Mucosa of rectum (tissue), 2 donors: ENCODE data around the gene TMC4.
"Not testable (repeated sequence)": the region's sequence is repeated elsewhere in the genome, so short reads cannot be mapped to it uniquely, and the experiment has no call there.

Experiments
- H3K27ac ChIP-seq, 2 donors: one replicate each; pipeline ENCODE4 v1.7.0; 2013; ENCODE audit warnings: inconsistent platforms in 2 of 2, low read depth in 2 of 2, low read length in 2 of 2
- H3K27me3 ChIP-seq, 2 donors: one replicate each; pipeline ENCODE4 v1.7.0; 2013; ENCODE audit warnings: low read length in 2 of 2; ENCODE audit not compliant: control insufficient read depth in 2 of 2, insufficient read depth in 2 of 2
- H3K36me3 ChIP-seq, 2 donors: one replicate each; pipeline ENCODE4 v1.7.0; 2013; ENCODE audit warnings: low read length in 2 of 2; ENCODE audit not compliant: control insufficient read depth in 2 of 2, insufficient read depth in 2 of 2
- H3K4me1 ChIP-seq, 2 donors: one replicate each; pipeline ENCODE4 v1.7.0; 2013; ENCODE audit warnings: low read length in 2 of 2, mild to moderate bottlenecking in 1 of 2; ENCODE audit not compliant: control insufficient read depth in 2 of 2, insufficient read depth in 2 of 2
- H3K4me3 ChIP-seq, 2 donors: one replicate each; pipeline ENCODE4 v1.7.0; 2013; ENCODE audit warnings: low read length in 2 of 2
- H3K9ac ChIP-seq, 2 donors: one replicate each; pipeline ENCODE4 v1.7.0; 2013; ENCODE audit warnings: low read length in 2 of 2, low read depth in 1 of 2, mild to moderate bottlenecking in 1 of 2
- H3K9me3 ChIP-seq, 2 donors: one replicate each; pipeline ENCODE4 v1.7.0; 2013; ENCODE audit warnings: low read length in 2 of 2; ENCODE audit not compliant: control insufficient read depth in 2 of 2
- donor health status: healthy.
- donor health status: Normal muscosa, but diverticular disease.

The TMC4 gene

DNA sequence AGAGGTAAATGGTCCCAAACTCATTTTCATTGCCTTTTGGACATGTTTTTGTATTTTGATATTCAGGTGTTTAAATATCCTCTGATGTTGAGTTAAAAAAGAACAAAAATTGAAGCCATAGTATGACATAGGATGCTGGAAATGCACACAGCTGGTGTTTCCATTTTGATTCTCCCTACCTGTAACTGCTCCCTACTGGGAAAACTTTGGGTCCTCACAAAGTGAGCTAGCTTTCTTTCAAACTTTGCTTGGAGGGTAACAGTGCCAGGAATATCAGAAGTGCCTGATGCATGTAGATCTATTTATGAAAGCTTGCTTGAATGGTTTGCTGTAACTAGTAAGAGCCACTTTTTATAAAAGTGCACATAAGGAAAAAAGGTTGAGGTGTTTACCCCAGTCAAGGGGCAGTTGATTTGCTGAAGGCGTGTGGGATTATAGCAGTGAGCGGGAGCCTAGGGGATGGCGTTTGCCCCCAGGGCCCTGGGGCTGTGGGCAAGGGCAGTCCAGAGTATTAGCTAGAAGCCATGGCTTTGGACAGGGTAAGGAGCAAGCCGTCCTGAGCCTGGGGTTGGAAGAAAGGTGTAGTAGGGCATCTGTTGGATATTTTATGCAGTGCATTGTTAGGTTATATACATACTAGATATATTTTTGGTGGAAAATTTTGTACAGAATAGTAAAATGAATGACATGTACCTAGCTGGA is 32.0 kb upstream of the TMC4 start:
- peaks cover 45 to 68% of the 10 kb centered on the region in 2 donors for H3K4me1 ChIP-seq
- H3K27me3 ChIP-seq = no peaks in the 10 kb centered on the region
- peaks cover 38 to 67% of the 10 kb centered on the region in 2 donors for H3K36me3 ChIP-seq
- H3K9me3 ChIP-seq = no peaks in the 10 kb centered on the region
- peak overlapping the region in 1 of 2 donors; percentile 34 for H3K9ac ChIP-seq
- no peak overlapping the region for H3K27ac ChIP-seq
- no peak overlapping the region for H3K4me3 ChIP-seq

DNA sequence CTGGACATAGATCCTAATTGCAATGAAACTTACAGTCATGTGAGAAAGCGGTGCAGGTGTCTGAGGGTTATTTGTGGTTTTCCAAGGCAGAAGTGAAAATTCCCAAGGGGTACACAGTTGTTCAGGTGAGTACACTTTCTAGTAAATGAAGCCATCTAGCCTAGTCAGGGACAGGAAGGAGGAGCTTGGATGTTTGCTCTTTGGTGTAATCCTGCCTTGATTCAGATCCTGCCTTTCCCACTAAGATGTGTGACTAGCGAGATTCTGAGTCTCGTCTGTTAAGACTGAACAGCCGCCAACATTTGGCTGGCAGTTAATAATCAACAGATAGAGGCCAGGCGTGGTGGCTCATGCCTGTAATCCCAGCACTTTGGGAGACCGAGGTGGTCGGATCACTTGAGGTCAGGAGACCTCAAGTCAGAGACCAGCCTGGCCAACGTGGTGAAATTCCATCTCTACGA is 30.2 kb upstream of the TMC4 start:
- Histone ChIP-seq H3K4me1 (peaks cover 30 to 50% of the 10 kb centered on the region in 2 donors), H3K27ac (no peak overlapping the region), H3K36me3 (peaks cover 38 to 63% of the 10 kb centered on the region in 2 donors), H3K4me3 (peak overlapping the region in 1 of 2 donors; percentile 92), H3K27me3 (no peaks in the 10 kb centered on the region), H3K9me3 (no peaks in the 10 kb centered on the region), H3K9ac (peak overlapping the region; percentile 14 to 23)

DNA sequence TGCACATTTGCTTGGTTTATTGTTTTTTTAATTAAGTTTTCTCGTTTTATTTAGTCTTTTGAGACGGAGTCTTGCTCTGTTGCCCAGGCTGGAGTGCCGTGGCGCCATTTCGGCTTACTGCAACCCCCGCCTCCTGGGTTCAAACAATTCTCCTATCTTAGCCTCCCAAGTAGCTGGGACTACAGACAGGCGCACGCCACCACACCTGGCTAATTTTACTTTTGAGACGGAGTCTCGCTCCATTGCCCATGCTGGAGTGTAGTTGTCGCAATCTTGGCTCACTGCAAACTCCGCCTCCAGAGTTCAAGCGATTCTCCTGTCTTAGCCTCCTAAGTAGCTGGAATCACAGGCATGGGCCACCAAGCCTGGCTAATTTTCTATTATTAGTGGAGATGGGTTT is 29.0 kb upstream of the TMC4 start:
- H3K4me3 ChIP-seq = peak overlapping the region; percentile 92
- H3K9me3 ChIP-seq = no peaks in the 10 kb centered on the region
- H3K27ac ChIP-seq = no peak overlapping the region
- peak overlapping the region; percentile 85 to 95 for H3K9ac ChIP-seq
- H3K4me1 ChIP-seq = peaks cover 28 to 40% of the 10 kb centered on the region in 2 donors
- peaks cover 31 to 53% of the 10 kb centered on the region in 2 donors for H3K36me3 ChIP-seq
- no peaks in the 10 kb centered on the region for H3K27me3 ChIP-seq

DNA sequence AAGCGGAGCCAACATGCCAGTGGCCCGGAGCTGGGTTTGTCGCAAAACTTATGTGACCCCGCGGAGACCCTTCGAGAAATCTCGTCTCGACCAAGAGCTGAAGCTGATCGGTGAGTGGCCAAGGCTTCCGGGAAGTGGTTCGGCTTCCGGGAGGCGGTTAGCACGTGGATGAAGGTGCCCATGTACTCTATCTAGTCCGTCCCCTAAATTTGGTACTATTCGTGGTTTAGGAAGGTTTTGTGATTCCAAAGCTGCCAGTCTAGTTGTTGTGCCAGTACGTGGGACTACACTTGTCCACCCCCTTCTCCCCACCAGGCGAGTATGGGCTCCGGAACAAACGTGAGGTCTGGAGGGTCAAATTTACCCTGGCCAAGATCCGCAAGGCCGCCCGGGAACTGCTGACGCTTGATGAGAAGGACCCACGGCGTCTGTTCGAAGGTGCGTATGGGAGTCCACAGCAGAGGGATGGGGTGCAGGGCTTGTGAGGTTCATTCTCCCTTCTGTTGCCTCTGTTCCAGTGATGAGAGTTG is 28.3 kb upstream of the TMC4 start:
- Histone ChIP-seq H3K27me3 (no peaks in the 10 kb centered on the region), H3K9ac (peak overlapping the region; percentile 85 to 95), H3K27ac (peak overlapping the region; percentile 96 to 97), H3K9me3 (no peaks in the 10 kb centered on the region), H3K4me3 (peak overlapping the region; percentile 92), H3K36me3 (peaks cover 24 to 46% of the 10 kb centered on the region in 2 donors), H3K4me1 (peaks cover 26 to 33% of the 10 kb centered on the region in 2 donors)

DNA sequence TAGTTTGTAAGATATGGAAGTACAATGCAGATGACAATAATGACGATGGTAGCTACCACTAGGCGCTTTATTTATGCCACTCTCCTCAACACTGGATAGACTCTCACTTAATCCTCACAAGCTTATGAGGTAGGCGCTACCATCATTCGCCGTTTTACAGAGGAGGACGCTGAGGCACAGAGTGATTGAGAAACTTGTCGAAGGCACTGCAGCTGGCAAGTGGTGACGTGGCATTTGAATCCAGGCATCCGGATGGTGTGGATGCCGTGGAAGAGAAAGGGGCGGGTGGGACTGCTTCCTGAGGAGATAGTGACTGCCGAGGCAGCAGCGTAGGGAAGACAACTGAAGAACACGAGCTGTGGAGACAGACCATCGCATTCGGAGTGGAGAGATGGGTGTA is 26.4 kb upstream of the TMC4 start:
- Histone ChIP-seq H3K27ac (no peak overlapping the region), H3K9ac (no peak overlapping the region), H3K27me3 (no peaks in the 10 kb centered on the region), H3K4me1 (peaks cover 21 to 23% of the 10 kb centered on the region in 2 donors), H3K36me3 (peaks cover 12 to 30% of the 10 kb centered on the region in 2 donors), H3K9me3 (no peaks in the 10 kb centered on the region), H3K4me3 (no peak overlapping the region)

DNA sequence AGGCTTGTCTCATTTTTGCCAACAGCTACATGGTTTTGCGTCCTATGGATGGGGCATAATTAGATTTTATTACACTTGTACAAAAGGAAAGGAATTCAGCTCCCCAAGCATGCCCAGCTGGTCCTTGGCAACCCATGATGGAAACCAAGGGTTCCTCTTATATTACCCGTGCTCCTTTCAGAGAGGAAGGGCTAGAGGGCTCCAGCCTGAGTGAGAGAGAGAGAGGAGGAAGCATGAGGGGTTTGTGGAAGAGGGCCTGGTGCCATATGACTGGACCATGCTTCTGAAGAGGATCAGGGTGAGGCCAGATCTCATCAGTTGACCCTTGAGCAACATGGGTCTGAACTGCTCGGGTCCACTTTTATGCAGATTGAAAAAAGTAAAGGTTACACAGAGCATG is 24.2 kb upstream of the TMC4 start:
- Histone ChIP-seq H3K36me3 (peaks cover 12 to 29% of the 10 kb centered on the region in 2 donors), H3K4me3 (no peak overlapping the region), H3K27ac (no peak overlapping the region), H3K4me1 (peaks cover 10 to 14% of the 10 kb centered on the region in 2 donors), H3K9me3 (no peaks in the 10 kb centered on the region), H3K9ac (no peak overlapping the region), H3K27me3 (no peaks in the 10 kb centered on the region)

DNA sequence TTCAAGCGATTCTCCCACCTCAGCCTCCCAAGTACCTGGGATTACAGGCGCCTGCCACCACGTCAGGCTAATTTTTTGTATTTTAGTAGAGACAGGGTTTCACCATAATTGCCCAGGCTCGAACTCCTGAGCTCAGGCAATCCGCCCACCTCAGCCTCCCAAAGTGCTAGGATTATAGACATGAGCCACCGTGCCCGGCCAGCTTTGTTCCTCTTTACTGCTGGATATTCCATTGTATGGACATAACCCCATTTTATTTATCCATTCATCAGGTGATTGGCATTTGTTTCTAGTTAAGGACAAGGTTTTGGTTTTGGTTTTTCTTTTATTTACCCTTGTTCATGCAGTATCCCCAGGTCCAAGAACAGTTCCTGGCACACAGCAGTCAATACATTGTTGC is 23.6 kb upstream of the TMC4 start:
- no peak overlapping the region for H3K27ac ChIP-seq

DNA sequence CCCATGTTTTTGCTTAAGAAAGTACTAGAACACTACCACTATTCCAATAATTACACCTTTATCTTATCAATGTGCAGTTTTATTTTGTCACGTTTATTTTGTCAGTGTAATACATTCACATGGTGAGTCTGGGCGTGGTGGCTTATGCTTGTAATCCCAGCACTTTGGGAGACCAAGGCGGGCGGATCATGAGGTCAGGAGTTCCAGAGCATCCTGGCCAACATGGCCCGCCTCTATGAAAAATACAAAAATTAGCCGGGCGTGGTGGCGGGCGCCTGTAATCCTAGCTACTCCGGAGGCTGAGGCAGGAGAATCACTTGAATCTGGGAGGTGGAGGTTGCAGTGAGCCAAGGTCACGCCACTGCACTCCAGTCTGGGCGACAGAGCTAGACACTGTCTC is 21.5 kb upstream of the TMC4 start:
- not testable (repeated sequence) for H3K4me3 ChIP-seq, H3K27ac ChIP-seq, H3K9me3 ChIP-seq, H3K27me3 ChIP-seq, H3K9ac ChIP-seq
- H3K36me3 ChIP-seq = peaks cover 12 to 20% of the 10 kb centered on the region in 2 donors
- H3K4me1 ChIP-seq = peaks cover 10 to 12% of the 10 kb centered on the region in 2 donors

More for the DNA sequence above, 23.6 kb upstream of the TMC4 start:
- Histone ChIP-seq H3K9me3 (no peaks in the 10 kb centered on the region), H3K36me3 (peaks cover 12 to 24% of the 10 kb centered on the region in 2 donors), H3K4me3 (no peak overlapping the region), H3K27me3 (no peaks in the 10 kb centered on the region), H3K4me1 (peaks cover 10 to 14% of the 10 kb centered on the region in 2 donors), H3K9ac (no peak overlapping the region)

DNA sequence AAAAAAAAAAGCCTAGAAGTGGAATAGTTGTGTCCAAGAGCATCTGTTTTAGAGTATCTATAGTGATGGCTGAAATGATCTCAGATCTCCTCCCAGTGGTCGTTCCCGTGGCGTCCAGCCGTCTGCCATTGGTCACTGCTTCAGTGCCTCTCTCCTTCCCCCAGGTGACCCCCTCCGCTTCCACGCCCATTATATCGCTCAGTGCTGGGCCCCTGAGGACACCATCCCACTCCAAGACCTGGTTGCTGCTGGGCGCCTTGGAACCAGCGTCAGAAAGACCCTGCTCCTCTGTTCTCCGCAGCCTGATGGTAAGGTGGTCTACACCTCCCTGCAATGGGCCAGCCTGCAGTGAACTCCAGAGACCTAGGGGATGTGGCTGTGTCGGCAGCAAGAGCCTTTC is 20.1 kb upstream of the TMC4 start:
- Histone ChIP-seq H3K27me3 (no peaks in the 10 kb centered on the region), H3K9me3 (no peaks in the 10 kb centered on the region), H3K9ac (no peak overlapping the region), H3K4me3 (no peak overlapping the region), H3K36me3 (peaks cover 12 to 20% of the 10 kb centered on the region in 2 donors), H3K27ac (no peak overlapping the region), H3K4me1 (peaks cover 19 to 20% of the 10 kb centered on the region in 2 donors)

DNA sequence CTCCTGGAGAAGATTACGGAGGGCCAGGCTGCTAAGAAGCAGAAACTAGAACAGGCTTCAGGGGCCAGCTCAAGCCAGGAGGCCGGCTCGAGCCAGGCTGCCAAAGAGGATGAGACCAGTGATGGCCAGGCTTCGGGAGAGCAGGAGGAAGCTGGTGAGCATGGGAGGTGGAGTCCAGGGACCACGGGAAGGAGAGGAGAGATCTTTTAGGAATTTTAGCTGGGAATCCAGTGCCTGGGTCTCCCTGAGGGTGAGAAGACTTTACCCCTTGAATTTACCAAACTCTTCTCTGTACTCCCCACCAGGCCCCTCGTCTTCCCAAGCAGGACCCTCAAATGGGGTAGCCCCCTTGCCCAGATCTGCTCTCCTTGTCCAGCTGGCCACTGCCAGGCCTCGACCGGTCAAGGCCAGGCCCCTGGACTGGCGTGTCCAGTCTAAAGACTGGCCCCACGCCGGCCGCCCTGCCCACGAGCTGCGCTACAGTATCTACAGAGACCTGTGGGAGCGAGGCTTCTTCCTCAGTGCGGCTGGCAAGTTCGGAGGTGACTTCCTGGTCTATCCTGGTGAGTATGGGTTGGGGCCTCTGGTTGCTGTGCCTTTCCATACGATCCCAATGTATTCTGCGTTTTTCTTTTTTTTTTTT is 19.0 kb upstream of the TMC4 start:
- peaks cover 25 to 31% of the 10 kb centered on the region in 2 donors for H3K4me1 ChIP-seq
- peak overlapping the region; percentile 94 to 98 for H3K9ac ChIP-seq
- peak overlapping the region; percentile 100 for H3K27ac ChIP-seq
- no peaks in the 10 kb centered on the region for H3K9me3 ChIP-seq
- no peaks in the 10 kb centered on the region for H3K27me3 ChIP-seq
- H3K36me3 ChIP-seq = peaks cover 12 to 20% of the 10 kb centered on the region in 2 donors
- peak overlapping the region; percentile 77 to 81 for H3K4me3 ChIP-seq
